Measurements from ENCODE around the gene HNF1B. TPM values are rescaled to one million over a fixed set of nuclear protein-coding genes. Genes with fewer than 3 reads are reported as not detected.

Gene HNF1B
- total RNA-seq, 6 donors from 2014 or later: 14.4 to 31.4 (median 16.0) TPM

DNA sequence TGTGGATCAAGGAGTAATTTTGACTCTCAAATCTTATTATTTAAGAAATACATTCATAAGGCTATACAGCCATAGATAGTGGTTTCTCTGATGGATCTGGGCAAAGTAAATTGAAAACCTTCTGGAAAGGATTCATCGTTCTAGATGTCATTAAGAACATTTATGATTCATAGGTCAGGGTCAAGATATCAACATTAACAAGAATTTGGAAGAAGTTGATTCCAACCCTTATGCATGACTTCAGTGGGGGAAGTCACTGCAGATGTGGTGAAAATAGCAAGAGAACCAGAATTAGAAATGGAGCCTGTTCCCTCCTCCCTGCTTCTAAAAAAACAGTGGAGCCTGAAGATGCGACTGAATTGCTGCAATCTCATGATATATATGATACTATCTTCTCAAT, 36.6 kb upstream of the HNF1B start:
- WGBS, 2 donors: 76 to 77% methylated on average over 2 of the region's 2 CpGs
- H3K9me3 ChIP-seq: no peaks in the 10 kb centered on the region
- H3K27me3 ChIP-seq: no peaks in the 10 kb centered on the region
- TF ChIP-seq EP300 (IDR thresholded peaks at IDR 0.05) (no peak), POLR2A (IDR thresholded peaks at IDR 0.05) (no peak), POLR2AphosphoS5 (IDR thresholded peaks at IDR 0.05) (no peak)
- TF ChIP-seq, protein P1, sequence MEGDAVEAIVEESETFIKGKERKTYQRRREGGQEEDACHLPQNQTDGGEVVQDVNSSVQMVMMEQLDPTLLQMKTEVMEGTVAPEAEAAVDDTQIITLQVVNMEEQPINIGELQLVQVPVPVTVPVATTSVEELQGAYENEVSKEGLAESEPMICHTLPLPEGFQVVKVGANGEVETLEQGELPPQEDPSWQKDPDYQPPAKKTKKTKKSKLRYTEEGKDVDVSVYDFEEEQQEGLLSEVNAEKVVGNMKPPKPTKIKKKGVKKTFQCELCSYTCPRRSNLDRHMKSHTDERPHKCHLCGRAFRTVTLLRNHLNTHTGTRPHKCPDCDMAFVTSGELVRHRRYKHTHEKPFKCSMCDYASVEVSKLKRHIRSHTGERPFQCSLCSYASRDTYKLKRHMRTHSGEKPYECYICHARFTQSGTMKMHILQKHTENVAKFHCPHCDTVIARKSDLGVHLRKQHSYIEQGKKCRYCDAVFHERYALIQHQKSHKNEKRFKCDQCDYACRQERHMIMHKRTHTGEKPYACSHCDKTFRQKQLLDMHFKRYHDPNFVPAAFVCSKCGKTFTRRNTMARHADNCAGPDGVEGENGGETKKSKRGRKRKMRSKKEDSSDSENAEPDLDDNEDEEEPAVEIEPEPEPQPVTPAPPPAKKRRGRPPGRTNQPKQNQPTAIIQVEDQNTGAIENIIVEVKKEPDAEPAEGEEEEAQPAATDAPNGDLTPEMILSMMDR (IDR thresholded peaks at IDR 0.05): no peak
- no peak overlapping the region for H3K27ac ChIP-seq
- no peaks in the 10 kb centered on the region for H3K4me1 ChIP-seq
- no peaks in the 10 kb centered on the region for H3K36me3 ChIP-seq
- no peak overlapping the region for H3K4me3 ChIP-seq
- no peak for ATAC-seq (ENCODE audit: low FRiP score in 2 of 2)
- no peak for DNase-seq

DNA sequence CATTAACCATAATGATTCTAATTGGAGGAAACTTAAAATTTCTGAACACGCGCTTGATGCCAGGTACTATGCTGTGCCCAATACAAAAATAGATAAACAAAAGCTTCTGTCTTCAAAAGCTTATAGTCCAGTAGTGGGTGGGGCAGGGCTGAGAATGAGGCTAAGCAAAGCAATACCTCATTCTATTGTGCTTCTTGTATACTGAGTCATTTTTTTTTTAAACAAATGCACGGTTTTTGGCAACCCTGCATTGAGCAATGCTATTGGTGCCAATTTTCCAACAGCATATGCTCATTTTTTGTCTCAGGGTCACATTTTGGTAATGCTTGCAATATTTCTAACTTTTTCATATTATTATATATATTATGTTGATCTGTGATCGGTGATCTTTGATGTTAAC, 34.7 kb upstream of the HNF1B start:
- H3K4me3 ChIP-seq: no peak overlapping the region
- no peaks in the 10 kb centered on the region for H3K4me1 ChIP-seq
- ATAC-seq (ENCODE audit: low FRiP score in 2 of 2) (no peak), DNase-seq (no peak)
- TF ChIP-seq, protein P1 (IDR thresholded peaks at IDR 0.05): no peak
- TF ChIP-seq EP300 (IDR thresholded peaks at IDR 0.05) (no peak), POLR2AphosphoS5 (IDR thresholded peaks at IDR 0.05) (no peak), POLR2A (IDR thresholded peaks at IDR 0.05) (no peak)
- no peaks in the 10 kb centered on the region for H3K27me3 ChIP-seq
- no peaks in the 10 kb centered on the region for H3K36me3 ChIP-seq
- H3K27ac ChIP-seq: no peak overlapping the region
- WGBS, 2 donors: 70 to 73% methylated on average over 4 of the region's 4 CpGs
- no peaks in the 10 kb centered on the region for H3K9me3 ChIP-seq

DNA sequence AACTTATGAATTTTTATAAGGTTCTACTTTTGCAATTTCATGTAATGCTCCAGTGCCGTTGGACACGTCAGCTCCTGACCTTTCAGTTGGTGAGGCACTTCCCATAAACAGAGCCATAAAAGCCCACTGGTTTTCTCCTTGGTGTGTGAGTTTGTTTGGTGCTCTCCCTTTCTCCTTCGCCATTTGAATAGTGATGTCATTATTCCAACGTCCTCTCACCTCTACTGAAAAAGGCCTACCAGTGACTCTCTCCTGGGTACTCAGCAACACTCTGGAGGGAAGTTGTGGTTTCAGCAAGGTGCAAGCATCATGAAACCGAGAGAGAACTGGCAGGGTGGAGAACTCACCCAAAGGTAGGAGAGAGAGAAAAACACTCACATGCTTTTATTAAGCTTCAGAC, 29.6 kb upstream of the HNF1B start:
- DNase-seq (no peak), ATAC-seq (ENCODE audit: low FRiP score in 2 of 2) (no peak)
- 54 to 62% methylated on average over 5 of the region's 5 CpGs for WGBS, 2 donors
- H3K27me3 ChIP-seq: no peaks in the 10 kb centered on the region
- no peaks in the 10 kb centered on the region for H3K4me1 ChIP-seq
- H3K27ac ChIP-seq: no peak overlapping the region
- TF ChIP-seq POLR2AphosphoS5 (IDR thresholded peaks at IDR 0.05) (no peak), EP300 (IDR thresholded peaks at IDR 0.05) (no peak), POLR2A (IDR thresholded peaks at IDR 0.05) (no peak)
- TF ChIP-seq, protein P1 (IDR thresholded peaks at IDR 0.05): no peak
- no peak overlapping the region for H3K4me3 ChIP-seq
- H3K9me3 ChIP-seq: no peaks in the 10 kb centered on the region
- no peaks in the 10 kb centered on the region for H3K36me3 ChIP-seq

DNA sequence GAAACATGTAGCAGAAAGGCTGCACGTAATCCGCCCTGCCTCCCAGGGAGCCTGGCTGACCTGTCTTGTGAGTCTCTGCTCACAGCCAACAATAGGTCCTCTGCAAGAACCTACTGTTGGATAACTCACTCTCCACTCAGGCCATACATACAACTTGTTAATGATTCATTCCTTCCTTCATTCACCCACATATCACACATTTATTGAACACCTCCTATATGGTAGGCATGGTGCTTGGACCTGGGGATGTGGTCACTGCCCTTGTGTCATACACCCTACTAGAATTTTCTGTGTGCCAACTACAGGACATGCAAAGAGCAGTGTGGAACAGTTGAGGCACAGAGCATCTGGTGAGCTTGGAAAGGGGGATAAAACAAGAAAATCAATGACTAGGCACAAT, 28.1 kb upstream of the HNF1B start:
- H3K27me3 ChIP-seq: no peaks in the 10 kb centered on the region
- ATAC-seq (ENCODE audit: low FRiP score in 2 of 2) (no peak), DNase-seq (no peak)
- H3K27ac ChIP-seq: no peak overlapping the region
- no peaks in the 10 kb centered on the region for H3K9me3 ChIP-seq
- H3K36me3 ChIP-seq: no peaks in the 10 kb centered on the region
- 93 to 97% methylated on average over 2 of the region's 2 CpGs for WGBS, 2 donors
- TF ChIP-seq, protein P1 (IDR thresholded peaks at IDR 0.05): no peak
- TF ChIP-seq POLR2AphosphoS5 (IDR thresholded peaks at IDR 0.05): no peak
- no peak for TF ChIP-seq POLR2A (IDR thresholded peaks at IDR 0.05)
- TF ChIP-seq EP300 (IDR thresholded peaks at IDR 0.05): no peak
- no peaks in the 10 kb centered on the region for H3K4me1 ChIP-seq
- no peak overlapping the region for H3K4me3 ChIP-seq
